WTC11 (cell line): Measurements from ENCODE around the gene VKORC1. TPM values are rescaled to one million over a fixed set of nuclear protein-coding genes. Genes with fewer than 3 reads are reported as not detected.

ENCODE experiments used
- AFF4 ChIP-seq: sonication (generic); formaldehyde crosslinking; IDR thresholded peaks from 2 replicates; pipeline ENCODE4 v1.8.1; 2023; ENCODE audit warnings: mild to moderate bottlenecking, missing genetic modification reagents, borderline replicate concordance
- ATF1 ChIP-seq: sonication (generic); formaldehyde crosslinking; IDR thresholded peaks from 2 replicates; pipeline ENCODE4 v1.8.1; 2023; ENCODE audit warnings: mild to moderate bottlenecking, moderate library complexity, missing genetic modification reagents
- ATF2 ChIP-seq: sonication (generic); formaldehyde crosslinking; IDR thresholded peaks from 2 replicates; pipeline ENCODE4 v1.8.1; 2022; ENCODE audit warnings: low read depth, missing genetic modification reagents, borderline replicate concordance
- CREB1 ChIP-seq: sonication (generic); formaldehyde crosslinking; IDR thresholded peaks from 2 replicates; pipeline ENCODE4 v1.8.0; 2023; ENCODE audit warnings: mild to moderate bottlenecking, missing genetic modification reagents
- E2F1 ChIP-seq: sonication (generic); formaldehyde crosslinking; IDR thresholded peaks from 2 replicates; pipeline ENCODE4 v1.8.0; 2022; ENCODE audit warnings: mild to moderate bottlenecking, missing genetic modification reagents
- ELF4 ChIP-seq: sonication (generic); formaldehyde crosslinking; IDR thresholded peaks from 2 replicates; pipeline ENCODE4 v1.8.1; 2022; ENCODE audit warnings: low read depth, mild to moderate bottlenecking, moderate library complexity, missing genetic modification reagents
- GABPB1 ChIP-seq: sonication (generic); formaldehyde crosslinking; IDR thresholded peaks from 2 replicates; pipeline ENCODE4 v1.8.1; 2023; ENCODE audit warnings: mild to moderate bottlenecking, missing genetic modification reagents
- GRHL2 ChIP-seq: fragments of 250-450 bp; sonication (Bioruptor Pico); IDR thresholded peaks from 2 replicates; pipeline ENCODE4 v1.8.0; 2022; ENCODE audit warnings: mild to moderate bottlenecking, moderate library complexity; ENCODE audit not compliant: insufficient replicate concordance, severe bottlenecking
- JAZF1 ChIP-seq: fragments of 250-450 bp; sonication (Bioruptor Pico); IDR thresholded peaks from 2 replicates; pipeline ENCODE4 v1.9.0; 2021; ENCODE audit warnings: moderate library complexity, mild to moderate bottlenecking, inconsistent platforms
- JUN ChIP-seq: sonication (generic); formaldehyde crosslinking; IDR thresholded peaks from 2 replicates; pipeline ENCODE4 v1.8.0; 2023; ENCODE audit warnings: mild to moderate bottlenecking, missing genetic modification reagents
- NFYB ChIP-seq: sonication (generic); formaldehyde crosslinking; conservative IDR thresholded peaks from 2 replicates; pipeline ENCODE4 v1.8.0; 2022; ENCODE audit warnings: low read depth, missing genetic modification reagents
- PRRX2 ChIP-seq: fragments of 250-450 bp; sonication (Bioruptor Pico); IDR thresholded peaks from 2 replicates; pipeline ENCODE4 v1.8.0; 2021; ENCODE audit warnings: mild to moderate bottlenecking
- SP1 ChIP-seq: sonication (generic); formaldehyde crosslinking; conservative IDR thresholded peaks from 2 replicates; pipeline ENCODE4 v1.8.1; 2022; ENCODE audit warnings: missing genetic modification reagents
- ZNF219 ChIP-seq: sonication (generic); formaldehyde crosslinking; IDR thresholded peaks from 2 replicates; pipeline ENCODE4 v1.8.0; 2023; ENCODE audit warnings: missing genetic modification reagents, mild to moderate bottlenecking, borderline replicate concordance
- ZNF232 ChIP-seq: sonication (generic); formaldehyde crosslinking; IDR thresholded peaks from 2 replicates; pipeline ENCODE4 v1.8.0; 2022; ENCODE audit warnings: mild to moderate bottlenecking, missing genetic modification reagents
- ZNF396 ChIP-seq: fragments of 250-450 bp; sonication (Bioruptor Pico); IDR thresholded peaks from 2 replicates; pipeline ENCODE4 v1.8.0; 2021; ENCODE audit warnings: mild to moderate bottlenecking, moderate library complexity, borderline replicate concordance
- ZNF423 ChIP-seq: fragments of 250-450 bp; sonication (Bioruptor Pico); IDR thresholded peaks from 2 replicates; pipeline ENCODE4 v2.1.2; 2022; ENCODE audit warnings: mild to moderate bottlenecking, moderate library complexity
- ZSCAN18 ChIP-seq: fragments of 250-450 bp; sonication (Bioruptor Pico); IDR thresholded peaks from 2 replicates; pipeline ENCODE4 v2.1.2; 2022; ENCODE audit warnings: mild to moderate bottlenecking, moderate library complexity
- total RNA-seq: library from RNA; stranded (reverse); gene quantifications from 3 replicates; pipeline ENCODE4 v1.2.3, GENCODE V29; 2021
- TF ChIP-seq, protein P1 (sequence below): sonication (generic); formaldehyde crosslinking; IDR thresholded peaks from 2 replicates; pipeline ENCODE4 v1.8.1; 2023; ENCODE audit warnings: mild to moderate bottlenecking, moderate library complexity, missing genetic modification reagents
- TF ChIP-seq, protein P2 (sequence below): sonication (generic); formaldehyde crosslinking; IDR thresholded peaks from 2 replicates; pipeline ENCODE4 v1.8.0; 2022; ENCODE audit warnings: missing genetic modification reagents
- TF ChIP-seq, protein P3 (sequence below): sonication (generic); formaldehyde crosslinking; IDR thresholded peaks from 2 replicates; pipeline ENCODE4 v1.8.1; 2023; ENCODE audit warnings: mild to moderate bottlenecking, missing genetic modification reagents, moderate library complexity
- TF ChIP-seq, protein P4 (sequence below): sonication (generic); formaldehyde crosslinking; IDR thresholded peaks from 2 replicates; pipeline ENCODE4 v1.8.1; 2022; ENCODE audit warnings: mild to moderate bottlenecking, moderate library complexity, missing genetic modification reagents

Gene VKORC1
- total RNA-seq, 1 experiment from 2014 or later = 85.7 TPM

- TF ChIP-seq, protein P1, sequence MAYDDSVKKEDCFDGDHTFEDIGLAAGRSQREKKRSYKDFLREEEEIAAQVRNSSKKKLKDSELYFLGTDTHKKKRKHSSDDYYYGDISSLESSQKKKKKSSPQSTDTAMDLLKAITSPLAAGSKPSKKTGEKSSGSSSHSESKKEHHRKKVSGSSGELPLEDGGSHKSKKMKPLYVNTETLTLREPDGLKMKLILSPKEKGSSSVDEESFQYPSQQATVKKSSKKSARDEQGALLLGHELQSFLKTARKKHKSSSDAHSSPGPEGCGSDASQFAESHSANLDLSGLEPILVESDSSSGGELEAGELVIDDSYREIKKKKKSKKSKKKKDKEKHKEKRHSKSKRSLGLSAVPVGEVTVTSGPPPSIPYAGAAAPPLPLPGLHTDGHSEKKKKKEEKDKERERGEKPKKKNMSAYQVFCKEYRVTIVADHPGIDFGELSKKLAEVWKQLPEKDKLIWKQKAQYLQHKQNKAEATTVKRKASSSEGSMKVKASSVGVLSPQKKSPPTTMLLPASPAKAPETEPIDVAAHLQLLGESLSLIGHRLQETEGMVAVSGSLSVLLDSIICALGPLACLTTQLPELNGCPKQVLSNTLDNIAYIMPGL (CRISPR knock-in tag) = no peak; the same call in 1 of the 2 replicates
- TF ChIP-seq ATF2 (CRISPR knock-in tag) = no peak
- TF ChIP-seq, protein P2, sequence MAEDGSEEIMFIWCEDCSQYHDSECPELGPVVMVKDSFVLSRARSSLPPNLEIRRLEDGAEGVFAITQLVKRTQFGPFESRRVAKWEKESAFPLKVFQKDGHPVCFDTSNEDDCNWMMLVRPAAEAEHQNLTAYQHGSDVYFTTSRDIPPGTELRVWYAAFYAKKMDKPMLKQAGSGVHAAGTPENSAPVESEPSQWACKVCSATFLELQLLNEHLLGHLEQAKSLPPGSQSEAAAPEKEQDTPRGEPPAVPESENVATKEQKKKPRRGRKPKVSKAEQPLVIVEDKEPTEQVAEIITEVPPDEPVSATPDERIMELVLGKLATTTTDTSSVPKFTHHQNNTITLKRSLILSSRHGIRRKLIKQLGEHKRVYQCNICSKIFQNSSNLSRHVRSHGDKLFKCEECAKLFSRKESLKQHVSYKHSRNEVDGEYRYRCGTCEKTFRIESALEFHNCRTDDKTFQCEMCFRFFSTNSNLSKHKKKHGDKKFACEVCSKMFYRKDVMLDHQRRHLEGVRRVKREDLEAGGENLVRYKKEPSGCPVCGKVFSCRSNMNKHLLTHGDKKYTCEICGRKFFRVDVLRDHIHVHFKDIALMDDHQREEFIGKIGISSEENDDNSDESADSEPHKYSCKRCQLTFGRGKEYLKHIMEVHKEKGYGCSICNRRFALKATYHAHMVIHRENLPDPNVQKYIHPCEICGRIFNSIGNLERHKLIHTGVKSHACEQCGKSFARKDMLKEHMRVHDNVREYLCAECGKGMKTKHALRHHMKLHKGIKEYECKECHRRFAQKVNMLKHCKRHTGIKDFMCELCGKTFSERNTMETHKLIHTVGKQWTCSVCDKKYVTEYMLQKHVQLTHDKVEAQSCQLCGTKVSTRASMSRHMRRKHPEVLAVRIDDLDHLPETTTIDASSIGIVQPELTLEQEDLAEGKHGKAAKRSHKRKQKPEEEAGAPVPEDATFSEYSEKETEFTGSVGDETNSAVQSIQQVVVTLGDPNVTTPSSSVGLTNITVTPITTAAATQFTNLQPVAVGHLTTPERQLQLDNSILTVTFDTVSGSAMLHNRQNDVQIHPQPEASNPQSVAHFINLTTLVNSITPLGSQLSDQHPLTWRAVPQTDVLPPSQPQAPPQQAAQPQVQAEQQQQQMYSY (CRISPR knock-in tag) = 0 out of 2 replicates have a peak, but pooled peaks have one; percentile 27
- TF ChIP-seq, protein P3, sequence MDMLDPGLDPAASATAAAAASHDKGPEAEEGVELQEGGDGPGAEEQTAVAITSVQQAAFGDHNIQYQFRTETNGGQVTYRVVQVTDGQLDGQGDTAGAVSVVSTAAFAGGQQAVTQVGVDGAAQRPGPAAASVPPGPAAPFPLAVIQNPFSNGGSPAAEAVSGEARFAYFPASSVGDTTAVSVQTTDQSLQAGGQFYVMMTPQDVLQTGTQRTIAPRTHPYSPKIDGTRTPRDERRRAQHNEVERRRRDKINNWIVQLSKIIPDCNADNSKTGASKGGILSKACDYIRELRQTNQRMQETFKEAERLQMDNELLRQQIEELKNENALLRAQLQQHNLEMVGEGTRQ = 0 out of 2 replicates have a peak, but pooled peaks have one; percentile 19
- no peak for TF ChIP-seq GRHL2
- TF ChIP-seq, protein P4, sequence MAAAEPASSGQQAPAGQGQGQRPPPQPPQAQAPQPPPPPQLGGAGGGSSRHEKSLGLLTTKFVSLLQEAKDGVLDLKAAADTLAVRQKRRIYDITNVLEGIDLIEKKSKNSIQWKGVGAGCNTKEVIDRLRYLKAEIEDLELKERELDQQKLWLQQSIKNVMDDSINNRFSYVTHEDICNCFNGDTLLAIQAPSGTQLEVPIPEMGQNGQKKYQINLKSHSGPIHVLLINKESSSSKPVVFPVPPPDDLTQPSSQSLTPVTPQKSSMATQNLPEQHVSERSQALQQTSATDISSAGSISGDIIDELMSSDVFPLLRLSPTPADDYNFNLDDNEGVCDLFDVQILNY = no peak; the same call in 1 of the 2 replicates
- TF ChIP-seq SP1 (CRISPR knock-in tag) = no peak; the same call in 1 of the 2 replicates
- no peak; the same call in 1 of the 2 replicates for TF ChIP-seq GABPB1
- peak; percentile 36; the same call in 1 of the 2 replicates for TF ChIP-seq ZNF219
- TF ChIP-seq CREB1 = no peak
- TF ChIP-seq ZNF232 (CRISPR knock-in tag) = no peak
- TF ChIP-seq ZNF423 = no peak
- no peak for TF ChIP-seq ZSCAN18 (CRISPR knock-in tag)
- no peak for TF ChIP-seq E2F1
- no peak for TF ChIP-seq ATF1 (CRISPR knock-in tag)
- no peak for TF ChIP-seq JAZF1 (CRISPR knock-in tag)
- TF ChIP-seq PRRX2 (CRISPR knock-in tag) = 0 out of 2 replicates have a peak, but pooled peaks have one; percentile 79
- 0 out of 2 replicates have a peak, but pooled peaks have one; percentile 22 for TF ChIP-seq NFYB (CRISPR knock-in tag)
- no peak for TF ChIP-seq ZNF396 (CRISPR knock-in tag)
- no peak for TF ChIP-seq AFF4
- no peak for TF ChIP-seq ELF4 (CRISPR knock-in tag)
- no peak for TF ChIP-seq JUN
These were observed 21.2 kb downstream of the VKORC1 start (continued) for GRCh38 chr16:31073142-31073969.
